HepG2 (cell line): Measurements from ENCODE around the gene CDC25C. TPM values are rescaled to one million over a fixed set of nuclear protein-coding genes. Genes with fewer than 3 reads are reported as not detected.

Source experiments
- ADNP ChIP-seq: sonication (generic); formaldehyde crosslinking; IDR thresholded peaks from 2 replicates; pipeline ENCODE4 v1.4.0; 2020; ENCODE audit warnings: missing genetic modification reagents
- KAT2B ChIP-seq: fragments of 150-350 bp; IDR thresholded peaks from 2 replicates; pipeline ENCODE4 v1.6.1; 2014; ENCODE audit warnings: low read depth, low read length, borderline replicate concordance
- MAFK ChIP-seq, 2 experiments: IDR thresholded peaks in 1 of 2; conservative IDR thresholded peaks in 1 of 2; 2 replicates each; pipeline ENCODE4 v1.6.1; 2011; ENCODE audit warnings: improper control_type of control experiment in 2 of 2, low read length in 2 of 2
- MIXL1 ChIP-seq: IDR thresholded peaks from 2 replicates; pipeline ENCODE4 v1.6.1; 2016
- NR2C2 ChIP-seq: sonication (generic); formaldehyde crosslinking; IDR thresholded peaks from 2 replicates; pipeline ENCODE4 v1.4.0; 2020; ENCODE audit warnings: missing genetic modification reagents, mild to moderate bottlenecking, moderate library complexity, borderline replicate concordance
- RARG ChIP-seq: sonication (generic); formaldehyde crosslinking; IDR thresholded peaks from 2 replicates; pipeline ENCODE4 v1.4.0; 2020; ENCODE audit warnings: low read depth, mild to moderate bottlenecking, missing genetic modification reagents
- RBM39 ChIP-seq: fragments of 200-400 bp; formaldehyde crosslinking; IDR thresholded peaks from one replicate; pipeline ENCODE4 v1.6.1; 2018; ENCODE audit warnings: antibody characterized with exemption, mild to moderate bottlenecking, low read depth, low read length; ENCODE audit not compliant: poor library complexity, severe bottlenecking
- RFXAP ChIP-seq: sonication (generic); formaldehyde crosslinking; IDR thresholded peaks from 2 replicates; pipeline ENCODE4 v1.4.0; 2020; ENCODE audit warnings: missing genetic modification reagents, borderline replicate concordance
- SKI ChIP-seq: fragments of 450-650 bp; IDR thresholded peaks from one replicate; pipeline ENCODE4 v1.6.1; 2018; ENCODE audit warnings: mild to moderate bottlenecking; ENCODE audit not compliant: partially characterized antibody
- SNRNP70 ChIP-seq: fragments of 200-400 bp; formaldehyde crosslinking; IDR thresholded peaks from 2 replicates; pipeline ENCODE4 v1.6.1; 2017; ENCODE audit warnings: mild to moderate bottlenecking, low read depth, low read length, moderate library complexity
- ZEB1 ChIP-seq: IDR thresholded peaks from 2 replicates; pipeline ENCODE4 v1.6.1; 2012; ENCODE audit warnings: mild to moderate bottlenecking, low read depth, inconsistent platforms; ENCODE audit not compliant: insufficient replicate concordance
- ZKSCAN5 ChIP-seq: sonication (generic); formaldehyde crosslinking; IDR thresholded peaks from 2 replicates; pipeline ENCODE4 v1.5.1; 2020; ENCODE audit warnings: mild to moderate bottlenecking, missing genetic modification reagents
- ZNF549 ChIP-seq: sonication (generic); formaldehyde crosslinking; IDR thresholded peaks from 2 replicates; pipeline ENCODE4 v1.5.0; 2020; ENCODE audit warnings: missing genetic modification reagents
- polyA plus RNA-seq, 8 experiments: library from polyadenylated mRNA; depleted of rRNA in 3 of 8; stranded (reverse) in 7 of 8; unstranded in 1 of 8; fragments of >200 nt; fragmentation: Illumina TruSeq in 4 of 8; extraction: Trizol in 4 of 8; gene quantifications; 2 replicates each; pipeline versions ENCODE4 v1.2.1 to v1.2.3, GENCODE V29; 2011 to 2016; ENCODE audit warnings: low read depth in 4 of 8, missing spikeins in 1 of 8, mixed read lengths in 1 of 8; ENCODE audit not compliant: insufficient read depth in 1 of 8
- total RNA-seq, 5 experiments: library from RNA; depleted of rRNA; stranded (reverse); fragments of >200 nt; fragmentation: Illumina TruSeq; extraction: Trizol; gene quantifications; 2 replicates each; pipeline ENCODE4 v1.2.3, GENCODE V29; 2016; ENCODE audit warnings: low read depth in 1 of 5
- TF ChIP-seq, protein P1 (sequence below): IDR thresholded peaks from 2 replicates; pipeline ENCODE4 v1.6.1; 2018; ENCODE audit warnings: missing genetic modification reagents
- TF ChIP-seq, protein P2 (sequence below): sonication (generic); formaldehyde crosslinking; IDR thresholded peaks from 2 replicates; pipeline ENCODE4 v1.9.0; 2021; ENCODE audit warnings: missing genetic modification reagents, borderline replicate concordance
- TF ChIP-seq, protein P3 (sequence below): sonication (generic); formaldehyde crosslinking; IDR thresholded peaks from 2 replicates; pipeline ENCODE4 v1.5.0; 2020; ENCODE audit warnings: mild to moderate bottlenecking, low read depth, missing genetic modification reagents, borderline replicate concordance
- TF ChIP-seq, protein P4 (sequence below): sonication (generic); formaldehyde crosslinking; IDR thresholded peaks from 2 replicates; pipeline ENCODE4 v1.5.0; 2020; ENCODE audit warnings: mild to moderate bottlenecking, missing genetic modification reagents, borderline replicate concordance
- TF ChIP-seq, protein P5 (sequence below): sonication (generic); formaldehyde crosslinking; IDR thresholded peaks from 2 replicates; pipeline ENCODE4 v1.5.0; 2020; ENCODE audit warnings: missing genetic modification reagents

The CDC25C gene
- total and polyA plus RNA-seq, 2 of the 13 experiments (the other 11 are each of a cell fraction or from before 2014, with no cell fraction given): 17.7 to 27.6 TPM

DNA sequence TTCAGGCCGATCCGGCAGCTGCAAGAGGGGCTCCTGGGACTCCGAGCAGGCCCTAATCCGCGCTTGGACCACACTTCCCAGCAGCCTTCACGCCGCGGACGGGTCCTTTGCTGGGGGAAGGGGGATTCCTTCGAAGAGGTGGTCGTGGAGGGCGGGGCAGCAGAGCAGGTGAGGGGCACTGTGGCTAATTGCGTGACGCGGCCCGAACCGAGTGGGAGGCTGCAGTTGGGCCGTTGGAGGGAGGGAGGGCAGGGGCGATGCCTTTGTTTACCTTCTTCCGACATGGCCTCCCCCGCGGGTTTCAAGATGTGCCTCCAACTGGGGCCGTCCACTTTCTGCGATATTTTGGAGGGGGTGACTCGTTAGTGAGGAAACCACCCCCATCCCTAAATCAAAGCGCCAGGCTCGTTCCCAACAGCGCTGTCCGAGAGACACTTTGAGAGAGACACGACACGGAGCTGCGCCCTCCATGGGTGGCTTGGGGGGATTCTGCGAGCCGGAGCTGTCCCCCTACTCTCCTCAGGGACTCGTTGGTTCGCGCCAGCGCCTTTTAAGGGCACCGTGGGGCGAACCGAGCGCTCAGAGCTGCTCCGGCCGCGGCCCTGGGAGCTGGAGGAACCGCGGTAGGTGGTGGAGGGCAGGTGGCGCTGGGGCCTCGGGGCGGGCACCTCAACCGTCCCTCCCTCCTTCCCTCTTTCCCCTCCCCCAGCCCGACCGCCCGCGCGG is 6.2 kb upstream of the CDC25C start, which contains the start of gene FAM53C (continued):
- TF ChIP-seq, protein P1, sequence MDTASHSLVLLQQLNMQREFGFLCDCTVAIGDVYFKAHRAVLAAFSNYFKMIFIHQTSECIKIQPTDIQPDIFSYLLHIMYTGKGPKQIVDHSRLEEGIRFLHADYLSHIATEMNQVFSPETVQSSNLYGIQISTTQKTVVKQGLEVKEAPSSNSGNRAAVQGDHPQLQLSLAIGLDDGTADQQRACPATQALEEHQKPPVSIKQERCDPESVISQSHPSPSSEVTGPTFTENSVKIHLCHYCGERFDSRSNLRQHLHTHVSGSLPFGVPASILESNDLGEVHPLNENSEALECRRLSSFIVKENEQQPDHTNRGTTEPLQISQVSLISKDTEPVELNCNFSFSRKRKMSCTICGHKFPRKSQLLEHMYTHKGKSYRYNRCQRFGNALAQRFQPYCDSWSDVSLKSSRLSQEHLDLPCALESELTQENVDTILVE (CRISPR knock-in tag): peak; percentile 64; the same call in 1 of the 2 replicates
- peak; percentile 47; the same call in 1 of the 2 replicates for TF ChIP-seq NR2C2
- TF ChIP-seq MIXL1 (CRISPR knock-in tag): peak; percentile 73
- TF ChIP-seq, protein P2, sequence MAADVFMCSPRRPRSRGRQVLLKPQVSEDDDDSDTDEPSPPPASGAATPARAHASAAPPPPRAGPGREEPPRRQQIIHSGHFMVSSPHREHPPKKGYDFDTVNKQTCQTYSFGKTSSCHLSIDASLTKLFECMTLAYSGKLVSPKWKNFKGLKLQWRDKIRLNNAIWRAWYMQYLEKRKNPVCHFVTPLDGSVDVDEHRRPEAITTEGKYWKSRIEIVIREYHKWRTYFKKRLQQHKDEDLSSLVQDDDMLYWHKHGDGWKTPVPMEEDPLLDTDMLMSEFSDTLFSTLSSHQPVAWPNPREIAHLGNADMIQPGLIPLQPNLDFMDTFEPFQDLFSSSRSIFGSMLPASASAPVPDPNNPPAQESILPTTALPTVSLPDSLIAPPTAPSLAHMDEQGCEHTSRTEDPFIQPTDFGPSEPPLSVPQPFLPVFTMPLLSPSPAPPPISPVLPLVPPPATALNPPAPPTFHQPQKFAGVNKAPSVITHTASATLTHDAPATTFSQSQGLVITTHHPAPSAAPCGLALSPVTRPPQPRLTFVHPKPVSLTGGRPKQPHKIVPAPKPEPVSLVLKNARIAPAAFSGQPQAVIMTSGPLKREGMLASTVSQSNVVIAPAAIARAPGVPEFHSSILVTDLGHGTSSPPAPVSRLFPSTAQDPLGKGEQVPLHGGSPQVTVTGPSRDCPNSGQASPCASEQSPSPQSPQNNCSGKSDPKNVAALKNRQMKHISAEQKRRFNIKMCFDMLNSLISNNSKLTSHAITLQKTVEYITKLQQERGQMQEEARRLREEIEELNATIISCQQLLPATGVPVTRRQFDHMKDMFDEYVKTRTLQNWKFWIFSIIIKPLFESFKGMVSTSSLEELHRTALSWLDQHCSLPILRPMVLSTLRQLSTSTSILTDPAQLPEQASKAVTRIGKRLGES (CRISPR knock-in tag): peak; percentile 50; the same call in 1 of the 2 replicates
- no peak for TF ChIP-seq KAT2B
- peak; percentile 100 for TF ChIP-seq RBM39
- TF ChIP-seq, protein P3, sequence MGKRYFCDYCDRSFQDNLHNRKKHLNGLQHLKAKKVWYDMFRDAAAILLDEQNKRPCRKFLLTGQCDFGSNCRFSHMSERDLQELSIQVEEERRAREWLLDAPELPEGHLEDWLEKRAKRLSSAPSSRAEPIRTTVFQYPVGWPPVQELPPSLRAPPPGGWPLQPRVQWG (CRISPR knock-in tag): no peak
- no peak for TF ChIP-seq ZKSCAN5 (CRISPR knock-in tag)
- TF ChIP-seq, protein P4, sequence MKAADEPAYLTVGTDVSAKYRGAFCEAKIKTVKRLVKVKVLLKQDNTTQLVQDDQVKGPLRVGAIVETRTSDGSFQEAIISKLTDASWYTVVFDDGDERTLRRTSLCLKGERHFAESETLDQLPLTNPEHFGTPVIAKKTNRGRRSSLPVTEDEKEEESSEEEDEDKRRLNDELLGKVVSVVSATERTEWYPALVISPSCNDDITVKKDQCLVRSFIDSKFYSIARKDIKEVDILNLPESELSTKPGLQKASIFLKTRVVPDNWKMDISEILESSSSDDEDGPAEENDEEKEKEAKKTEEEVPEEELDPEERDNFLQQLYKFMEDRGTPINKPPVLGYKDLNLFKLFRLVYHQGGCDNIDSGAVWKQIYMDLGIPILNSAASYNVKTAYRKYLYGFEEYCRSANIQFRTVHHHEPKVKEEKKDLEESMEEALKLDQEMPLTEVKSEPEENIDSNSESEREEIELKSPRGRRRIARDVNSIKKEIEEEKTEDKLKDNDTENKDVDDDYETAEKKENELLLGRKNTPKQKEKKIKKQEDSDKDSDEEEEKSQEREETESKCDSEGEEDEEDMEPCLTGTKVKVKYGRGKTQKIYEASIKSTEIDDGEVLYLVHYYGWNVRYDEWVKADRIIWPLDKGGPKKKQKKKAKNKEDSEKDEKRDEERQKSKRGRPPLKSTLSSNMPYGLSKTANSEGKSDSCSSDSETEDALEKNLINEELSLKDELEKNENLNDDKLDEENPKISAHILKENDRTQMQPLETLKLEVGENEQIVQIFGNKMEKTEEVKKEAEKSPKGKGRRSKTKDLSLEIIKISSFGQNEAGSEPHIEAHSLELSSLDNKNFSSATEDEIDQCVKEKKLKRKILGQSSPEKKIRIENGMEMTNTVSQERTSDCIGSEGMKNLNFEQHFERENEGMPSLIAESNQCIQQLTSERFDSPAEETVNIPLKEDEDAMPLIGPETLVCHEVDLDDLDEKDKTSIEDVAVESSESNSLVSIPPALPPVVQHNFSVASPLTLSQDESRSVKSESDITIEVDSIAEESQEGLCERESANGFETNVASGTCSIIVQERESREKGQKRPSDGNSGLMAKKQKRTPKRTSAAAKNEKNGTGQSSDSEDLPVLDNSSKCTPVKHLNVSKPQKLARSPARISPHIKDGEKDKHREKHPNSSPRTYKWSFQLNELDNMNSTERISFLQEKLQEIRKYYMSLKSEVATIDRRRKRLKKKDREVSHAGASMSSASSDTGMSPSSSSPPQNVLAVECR (CRISPR knock-in tag): peak; percentile 69; the same call in 1 of the 2 replicates
- TF ChIP-seq ADNP (CRISPR knock-in tag): no peak
- TF ChIP-seq MAFK (conservative IDR thresholded peaks at IDR 0.05 in 1 of 2, IDR thresholded peaks at IDR 0.05 in 1 of 2; ENCODE audit: low read length in 2 of 2): no peak
- TF ChIP-seq ZEB1: no peak
- no peak for TF ChIP-seq SKI
- TF ChIP-seq, protein P5, sequence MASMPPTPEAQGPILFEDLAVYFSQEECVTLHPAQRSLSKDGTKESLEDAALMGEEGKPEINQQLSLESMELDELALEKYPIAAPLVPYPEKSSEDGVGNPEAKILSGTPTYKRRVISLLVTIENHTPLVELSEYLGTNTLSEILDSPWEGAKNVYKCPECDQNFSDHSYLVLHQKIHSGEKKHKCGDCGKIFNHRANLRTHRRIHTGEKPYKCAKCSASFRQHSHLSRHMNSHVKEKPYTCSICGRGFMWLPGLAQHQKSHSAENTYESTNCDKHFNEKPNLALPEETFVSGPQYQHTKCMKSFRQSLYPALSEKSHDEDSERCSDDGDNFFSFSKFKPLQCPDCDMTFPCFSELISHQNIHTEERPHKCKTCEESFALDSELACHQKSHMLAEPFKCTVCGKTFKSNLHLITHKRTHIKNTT (CRISPR knock-in tag): no peak
- TF ChIP-seq RFXAP (CRISPR knock-in tag): peak; percentile 77; the same call in 1 of the 2 replicates
- TF ChIP-seq ZNF549: no peak
- no peak; the same call in 1 of the 2 replicates for TF ChIP-seq RARG (CRISPR knock-in tag)
- no peak for TF ChIP-seq SNRNP70
